Measurements from ENCODE around the gene NDUFB6. TPM values are rescaled to one million over a fixed set of nuclear protein-coding genes. Genes with fewer than 3 reads are reported as not detected.

NDUFB6 gene
- total RNA-seq, 1 experiment from 2014 or later, result 74.6 TPM

DNA sequence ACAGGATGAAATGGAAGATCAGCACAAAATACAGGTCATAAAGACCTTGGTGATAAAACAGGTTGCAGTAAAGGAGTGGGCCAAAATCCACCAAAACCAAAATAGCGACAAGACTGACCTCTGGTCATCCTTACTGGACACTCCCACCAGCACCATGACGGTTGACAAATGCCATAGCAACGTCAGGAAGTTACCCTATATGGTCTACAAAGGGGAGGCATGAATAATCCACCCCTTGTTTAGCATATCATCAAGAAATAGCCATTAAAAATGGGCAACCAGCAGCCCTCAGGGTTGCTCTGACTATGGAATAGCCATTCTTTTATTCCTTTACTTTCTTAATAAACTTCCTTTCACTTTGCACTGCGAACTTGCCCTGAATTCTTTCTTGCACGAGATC lies 6.0 kb upstream of the NDUFB6 start:
- ChIA-PET POLR2A (no interaction called here), CTCF (interaction anchor here (1.0 to 5.6 kb wide), 7 partner anchors 10 to 394 kb away, joined by 3 to 113 read pairs (median 6); partner anchors contain the start of gene RIGI)
- TF ChIP-seq, protein P1, sequence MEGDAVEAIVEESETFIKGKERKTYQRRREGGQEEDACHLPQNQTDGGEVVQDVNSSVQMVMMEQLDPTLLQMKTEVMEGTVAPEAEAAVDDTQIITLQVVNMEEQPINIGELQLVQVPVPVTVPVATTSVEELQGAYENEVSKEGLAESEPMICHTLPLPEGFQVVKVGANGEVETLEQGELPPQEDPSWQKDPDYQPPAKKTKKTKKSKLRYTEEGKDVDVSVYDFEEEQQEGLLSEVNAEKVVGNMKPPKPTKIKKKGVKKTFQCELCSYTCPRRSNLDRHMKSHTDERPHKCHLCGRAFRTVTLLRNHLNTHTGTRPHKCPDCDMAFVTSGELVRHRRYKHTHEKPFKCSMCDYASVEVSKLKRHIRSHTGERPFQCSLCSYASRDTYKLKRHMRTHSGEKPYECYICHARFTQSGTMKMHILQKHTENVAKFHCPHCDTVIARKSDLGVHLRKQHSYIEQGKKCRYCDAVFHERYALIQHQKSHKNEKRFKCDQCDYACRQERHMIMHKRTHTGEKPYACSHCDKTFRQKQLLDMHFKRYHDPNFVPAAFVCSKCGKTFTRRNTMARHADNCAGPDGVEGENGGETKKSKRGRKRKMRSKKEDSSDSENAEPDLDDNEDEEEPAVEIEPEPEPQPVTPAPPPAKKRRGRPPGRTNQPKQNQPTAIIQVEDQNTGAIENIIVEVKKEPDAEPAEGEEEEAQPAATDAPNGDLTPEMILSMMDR (IDR thresholded peaks at IDR 0.05; ENCODE audit: insufficient read depth in 1 of 2, low read depth in 1 of 2, low read length in 1 of 2, severe bottlenecking in 1 of 2, unreplicated experiment in 1 of 2), result no peak
- no TSS peak for BruUV-seq (replicated peaks)
- Histone ChIP-seq H3K4me1 (peaks cover 15% of the 10 kb centered on the region), H3K36me3 (ENCODE audit: control insufficient read depth, insufficient read depth, low read length) (no peaks in the 10 kb centered on the region), H3K9me3 (no peaks in the 10 kb centered on the region), H3K27me3 (replicated peaks; ENCODE audit: control insufficient read depth, insufficient read depth, low read length) (no peaks in the 10 kb centered on the region), H3K4me3 (ENCODE audit: low read depth, low read length) (no peak overlapping the region)
- intact Hi-C loops (cut with micrococcal nuclease; ENCODE audit: unreplicated experiment), result loop anchor here (1.0 kb wide), 1 partner anchor 200 kb away; no protein-coding TSS in a partner anchor
- DNase-seq, result no peak
- no peak overlapping the region for H3K4me3 Mint-ChIP-seq (ENCODE audit: unreplicated experiment)
- H3K9me3 Mint-ChIP-seq (ENCODE audit: unreplicated experiment), result no peaks in the 10 kb centered on the region
- H3K36me3 Mint-ChIP-seq (ENCODE audit: insufficient read depth, unreplicated experiment), result no peaks in the 10 kb centered on the region
- H3K4me1 Mint-ChIP-seq (ENCODE audit: low read depth, unreplicated experiment), result peaks cover 14% of the 10 kb centered on the region
- H3K27me3 Mint-ChIP-seq (ENCODE audit: insufficient read depth, unreplicated experiment), result peaks cover 2% of the 10 kb centered on the region
- H3K27ac Mint-ChIP-seq (ENCODE audit: unreplicated experiment), result no peak overlapping the region

DNA sequence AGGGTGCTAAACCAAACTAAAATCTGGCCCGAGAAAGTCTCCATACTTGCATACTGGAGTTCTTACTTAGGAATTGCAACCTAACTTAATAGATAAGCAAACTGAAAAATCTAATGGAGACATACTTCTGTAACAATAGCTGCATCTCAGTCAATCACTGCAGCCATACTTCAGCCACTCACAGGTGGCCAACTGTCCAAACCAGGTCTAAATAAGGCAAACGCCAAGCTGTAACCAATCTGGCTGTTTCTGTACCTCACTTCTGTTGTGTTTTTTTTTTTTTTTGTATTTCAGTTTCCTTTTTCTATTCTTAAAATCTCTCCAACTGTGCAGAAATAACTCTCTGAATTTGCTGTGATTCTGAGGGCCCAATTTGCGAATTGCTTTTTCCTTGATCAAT lies 4.4 kb upstream of the NDUFB6 start:
- ChIA-PET POLR2A (no interaction called here), CTCF (interaction anchor here (1.4 kb wide), 1 partner anchor 198 kb away, joined by 5 read pairs; no protein-coding TSS in a partner anchor)
- Mint-ChIP-seq H3K4me1 (ENCODE audit: low read depth, unreplicated experiment) (peaks cover 14% of the 10 kb centered on the region), H3K4me3 (ENCODE audit: unreplicated experiment) (no peak overlapping the region), H3K9me3 (ENCODE audit: unreplicated experiment) (no peaks in the 10 kb centered on the region), H3K36me3 (ENCODE audit: insufficient read depth, unreplicated experiment) (peaks cover 6% of the 10 kb centered on the region), H3K27me3 (ENCODE audit: insufficient read depth, unreplicated experiment) (peaks cover 2% of the 10 kb centered on the region), H3K27ac (ENCODE audit: unreplicated experiment) (no peak overlapping the region)
- H3K4me3 ChIP-seq (ENCODE audit: low read depth, low read length), result no peak overlapping the region
- H3K36me3 ChIP-seq (ENCODE audit: control insufficient read depth, insufficient read depth, low read length), result no peaks in the 10 kb centered on the region
- H3K4me1 ChIP-seq, result peaks cover 19% of the 10 kb centered on the region
- H3K9me3 ChIP-seq, result no peaks in the 10 kb centered on the region
- TF ChIP-seq, protein P1 (IDR thresholded peaks at IDR 0.05; ENCODE audit: insufficient read depth in 1 of 2, low read depth in 1 of 2, low read length in 1 of 2, severe bottlenecking in 1 of 2, unreplicated experiment in 1 of 2), result no peak
- no TSS peak for BruUV-seq (replicated peaks)
- H3K27me3 ChIP-seq (replicated peaks; ENCODE audit: control insufficient read depth, insufficient read depth, low read length), result no peaks in the 10 kb centered on the region
- DNase-seq, result no peak
- intact Hi-C loops (cut with micrococcal nuclease; ENCODE audit: unreplicated experiment), result no loop called here

DNA sequence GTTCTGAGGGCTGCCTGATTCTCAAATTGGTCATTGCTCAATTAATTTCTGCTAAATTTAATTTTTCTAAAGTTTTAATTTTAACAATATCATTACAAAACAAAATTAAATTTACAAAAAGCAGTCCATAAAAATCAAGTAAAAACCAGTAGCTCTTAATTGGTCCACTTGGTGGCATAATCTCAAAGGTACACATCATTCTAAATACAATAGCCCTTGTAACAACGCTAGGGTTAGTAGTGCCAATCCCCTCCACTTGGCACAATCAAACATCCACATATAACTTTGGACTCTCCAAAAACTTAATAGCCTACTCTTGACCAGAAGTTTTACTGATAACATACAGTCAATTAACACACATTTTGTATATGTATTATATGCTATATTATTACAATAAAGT lies 1.9 kb upstream of the NDUFB6 start:
- DNase-seq, result no peak
- Mint-ChIP-seq H3K9me3 (ENCODE audit: unreplicated experiment) (no peaks in the 10 kb centered on the region), H3K36me3 (ENCODE audit: insufficient read depth, unreplicated experiment) (peaks cover 10% of the 10 kb centered on the region), H3K27ac (ENCODE audit: unreplicated experiment) (no peak overlapping the region), H3K27me3 (ENCODE audit: insufficient read depth, unreplicated experiment) (peaks cover 2% of the 10 kb centered on the region), H3K4me3 (ENCODE audit: unreplicated experiment) (no peak overlapping the region), H3K4me1 (ENCODE audit: low read depth, unreplicated experiment) (peaks cover 3% of the 10 kb centered on the region)
- BruUV-seq (replicated peaks), result no TSS peak
- no peaks in the 10 kb centered on the region for H3K9me3 ChIP-seq
- ChIA-PET POLR2A (no interaction called here), CTCF (interaction anchor here (4.0 kb wide), 1 partner anchor 196 kb away, joined by 63 read pairs; no protein-coding TSS in a partner anchor)
- intact Hi-C loops (cut with micrococcal nuclease; ENCODE audit: unreplicated experiment), result no loop called here
- no peak overlapping the region for H3K4me3 ChIP-seq (ENCODE audit: low read depth, low read length)
- H3K27me3 ChIP-seq (replicated peaks; ENCODE audit: control insufficient read depth, insufficient read depth, low read length), result no peaks in the 10 kb centered on the region
- H3K4me1 ChIP-seq, result peaks cover 5% of the 10 kb centered on the region; the same call in 1 of the 2 replicates
- no peaks in the 10 kb centered on the region for H3K36me3 ChIP-seq (ENCODE audit: control insufficient read depth, insufficient read depth, low read length)
- TF ChIP-seq, protein P1 (IDR thresholded peaks at IDR 0.05; ENCODE audit: insufficient read depth in 1 of 2, low read depth in 1 of 2, low read length in 1 of 2, severe bottlenecking in 1 of 2, unreplicated experiment in 1 of 2), result no peak
